CD14-positive monocyte (primary cell): ENCODE results near the gene IQCN. TPM values are rescaled to one million over a fixed set of nuclear protein-coding genes. Genes with fewer than 3 reads are reported as not detected.

Experiments used
- DNase-seq, 3 donors: peaks; one replicate each; pipeline ENCODE4 v3.0.0-alpha.2; 2011 to 2022
- H2AFZ ChIP-seq: 2 replicates; pipeline ENCODE4 v1.6.0; 2012; ENCODE audit warnings: mild to moderate bottlenecking, low read depth, low read length, inconsistent platforms; ENCODE audit not compliant: insufficient read depth, poor library complexity, severe bottlenecking
- H3K27ac ChIP-seq, 2 donors: 1 replicate in 1 of 2; 2 replicates in 1 of 2; pipeline ENCODE4 v1.5.1; 2012 to 2013; ENCODE audit warnings: low read length in 2 of 2, control low read depth in 1 of 2, inconsistent platforms in 1 of 2, low read depth in 1 of 2, mild to moderate bottlenecking in 1 of 2
- H3K27me3 ChIP-seq, 2 donors: one replicate each; pipeline versions ENCODE4 v1.6.0 to v1.6.1; 2011 to 2013; ENCODE audit warnings: low read length in 2 of 2; ENCODE audit not compliant: control insufficient read depth in 2 of 2, insufficient read depth in 2 of 2
- H3K36me3 ChIP-seq, 2 donors: replicated peaks in 1 of 2; 1 replicate in 1 of 2; 2 replicates in 1 of 2; pipeline versions ENCODE4 v1.5.1 to v1.6.1; 2012 to 2013; ENCODE audit warnings: low read length in 2 of 2, control low read depth in 1 of 2, inconsistent platforms in 1 of 2, mild to moderate bottlenecking in 1 of 2; ENCODE audit not compliant: insufficient read depth in 2 of 2, control insufficient read depth in 1 of 2
- H3K4me1 ChIP-seq, 2 donors: 1 replicate in 1 of 2; 2 replicates in 1 of 2; pipeline versions ENCODE4 v1.5.1 to v1.6.1; 2012 to 2013; ENCODE audit warnings: low read length in 2 of 2, control low read depth in 1 of 2, inconsistent platforms in 1 of 2, mild to moderate bottlenecking in 1 of 2, moderate library complexity in 1 of 2; ENCODE audit not compliant: insufficient read depth in 2 of 2, control insufficient read depth in 1 of 2
- H3K4me2 ChIP-seq: replicated peaks from 2 replicates; pipeline ENCODE3; 2012; ENCODE audit warnings: low read length, moderate library complexity, mild to moderate bottlenecking; ENCODE audit not compliant: poor library complexity, severe bottlenecking; ENCODE audit errors: extremely low read depth
- H3K4me3 ChIP-seq, 3 experiments: fragments of 200-600 bp in 1 of 3; sonication (generic) in 1 of 3; replicated peaks in 1 of 3; 1 replicate in 2 of 3; 2 replicates in 1 of 3; pipeline ENCODE4 v1.5.1; 2011 to 2013; ENCODE audit warnings: low read length in 3 of 3, mild to moderate bottlenecking in 3 of 3, control low read depth in 2 of 3, low read depth in 2 of 3, inconsistent platforms in 1 of 3, moderate library complexity in 1 of 3
- H3K79me2 ChIP-seq: 2 replicates; pipeline ENCODE4 v1.6.0; 2012; ENCODE audit warnings: mild to moderate bottlenecking, control low read depth, inconsistent platforms, low read length, moderate library complexity; ENCODE audit not compliant: insufficient read depth
- H3K9ac ChIP-seq: 2 replicates; pipeline ENCODE4 v1.6.0; 2017; ENCODE audit warnings: low read length, mild to moderate bottlenecking; ENCODE audit not compliant: insufficient read depth, poor library complexity, severe bottlenecking
- H3K9me3 ChIP-seq, 2 donors: replicated peaks in 1 of 2; 1 replicate in 1 of 2; 2 replicates in 1 of 2; pipeline versions ENCODE4 v1.5.1 to v1.6.1; 2012 to 2013; ENCODE audit warnings: low read length in 2 of 2, control low read depth in 1 of 2; ENCODE audit not compliant: control insufficient read depth in 1 of 2, insufficient read depth in 1 of 2
- H4K20me1 ChIP-seq: 2 replicates; pipeline ENCODE4 v1.6.0; 2012; ENCODE audit warnings: mild to moderate bottlenecking, low read length, control low read depth, moderate library complexity; ENCODE audit not compliant: insufficient read depth
- H3K27ac Mint-ChIP-seq, 7 donors: one replicate each; pipeline ENCODE4 v1.8.0; 2020; ENCODE audit warnings: mild to moderate bottlenecking in 7 of 7, mixed read lengths in 7 of 7, moderate library complexity in 6 of 7, inconsistent platforms in 2 of 7
- H3K27me3 Mint-ChIP-seq, 3 donors: one replicate each; pipeline ENCODE4 v1.8.0; 2021 to 2022; ENCODE audit warnings: low read depth in 3 of 3, mild to moderate bottlenecking in 3 of 3, mixed read lengths in 3 of 3, moderate library complexity in 3 of 3, inconsistent platforms in 1 of 3
- H3K36me3 Mint-ChIP-seq, 2 donors: one replicate each; pipeline ENCODE4 v1.8.0; 2020; ENCODE audit warnings: mixed read lengths in 2 of 2, inconsistent platforms in 1 of 2, mild to moderate bottlenecking in 1 of 2
- H3K4me1 Mint-ChIP-seq: one replicate; pipeline ENCODE4 v1.8.0; 2020; ENCODE audit warnings: mild to moderate bottlenecking, mixed read lengths
- H3K4me3 Mint-ChIP-seq, 2 donors: one replicate each; pipeline ENCODE4 v1.8.0; 2020; ENCODE audit warnings: mild to moderate bottlenecking in 2 of 2, mixed read lengths in 2 of 2, moderate library complexity in 1 of 2
- H3K9me3 Mint-ChIP-seq, 7 donors: one replicate each; pipeline ENCODE4 v1.8.0; 2020 to 2022; ENCODE audit warnings: mixed read lengths in 7 of 7, mild to moderate bottlenecking in 6 of 7, moderate library complexity in 6 of 7, inconsistent platforms in 2 of 7
- WGBS: methylation state at CpG from one replicate; pipeline ENCODE4 v1.1.5; 2013; ENCODE audit warnings: missing lambda C conversion rate; ENCODE audit not compliant: insufficient coverage; 5-methylcytosine and 5-hydroxymethylcytosine counted together
- intact Hi-C, 2 donors: fragments of 100-400 bp; cut with micrococcal nuclease; formaldehyde crosslinking; loops; one replicate each; pipeline versions ENCODE4 v1.15.0 to v1.15.1; 2023
- polyA plus RNA-seq, 3 donors: library from polyadenylated mRNA; depleted of rRNA in 1 of 3; unstranded in 2 of 3; stranded (reverse) in 1 of 3; fragments of 300-500 nt in 2 of 3; fragments of >200 nt in 1 of 3; fragmentation: Illumina TruSeq in 2 of 3; gene quantifications; 1 replicate in 2 of 3; 2 replicates in 1 of 3; pipeline ENCODE4 v1.2.3, GENCODE V29; 2012 to 2021
- TF ChIP-seq, protein P1 (sequence below): fragments of 200-600 bp; IDR thresholded peaks from one replicate; pipeline ENCODE4 v1.8.0; 2022; ENCODE audit warnings: antibody characterized with exemption, mild to moderate bottlenecking

IQCN gene
- polyA plus RNA-seq, 3 donors = 6.9 TPM; not detected in 2

DNA sequence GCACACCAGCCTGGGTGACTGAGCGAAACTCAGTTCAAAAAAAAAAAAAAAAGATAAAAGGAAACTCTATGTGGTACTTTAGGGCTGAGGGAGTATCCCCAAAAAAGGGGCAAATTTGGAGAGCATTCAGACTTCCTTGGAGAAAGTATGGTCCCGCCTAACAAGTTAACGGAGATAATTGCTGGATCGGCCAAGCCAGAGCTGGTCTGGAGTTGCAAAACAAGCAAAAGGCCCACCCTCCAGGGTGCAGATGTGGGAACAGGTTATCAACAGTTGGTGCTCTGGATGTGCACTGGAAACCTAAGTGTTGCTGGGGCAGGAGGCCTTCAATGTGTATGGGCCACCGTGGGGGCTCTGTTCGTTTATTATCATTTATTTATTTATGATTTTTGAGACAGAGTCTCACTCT is 2.8 kb downstream of the IQCN start:
- H3K36me3 Mint-ChIP-seq = peaks cover 23 to 40% of the 10 kb centered on the region in 2 donors
- H3K4me3 Mint-ChIP-seq = no peak overlapping the region

DNA sequence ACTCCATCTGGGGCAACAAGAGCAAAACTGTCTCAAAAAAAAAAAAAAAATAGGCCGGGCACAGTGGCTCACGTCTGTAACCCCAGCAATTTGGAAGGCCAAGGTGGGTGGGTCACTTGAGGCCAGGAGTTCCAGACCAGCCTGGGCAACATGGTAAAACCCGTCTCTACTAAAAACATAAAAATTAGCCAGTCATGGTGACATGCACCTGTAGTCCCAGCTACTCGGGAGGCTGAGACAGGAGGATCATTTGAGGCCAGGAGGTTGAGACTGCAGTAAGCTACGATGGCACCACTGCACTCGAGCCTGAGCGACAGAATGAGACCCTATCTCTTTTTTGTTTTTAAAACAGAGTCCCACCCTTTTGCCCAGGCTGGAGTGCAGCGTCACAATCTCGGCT is 3.9 kb downstream of the IQCN start:
- intact Hi-C loops = loop anchor here (5.0 to 10.0 kb wide), 2 partner anchors 144 to 147 kb away; partner anchors contain the start of gene SSBP4 (in 2 of the 2)
- H3K27ac Mint-ChIP-seq = peak overlapping the region in 1 of 7 donors; percentile 6
- H3K9ac ChIP-seq = no peak overlapping the region
- peaks cover 19% of the 10 kb centered on the region for H3K4me1 Mint-ChIP-seq
- DNase-seq = no peak
- peaks cover 0 to 13% (median 0%) of the 10 kb centered on the region in 3 donors for H3K27me3 Mint-ChIP-seq
- H3K79me2 ChIP-seq = peaks cover 3% of the 10 kb centered on the region
- H3K36me3 ChIP-seq = peaks cover 5 to 24% of the 10 kb centered on the region in 2 donors
- H3K4me3 Mint-ChIP-seq = no peak overlapping the region
- H3K9me3 ChIP-seq = no peaks in the 10 kb centered on the region
- no peak overlapping the region for H3K4me3 ChIP-seq
- 98% methylated on average over 7 of the region's 9 CpGs for WGBS
- H3K4me1 ChIP-seq = peaks cover 18 to 21% of the 10 kb centered on the region in 2 donors
- no peaks in the 10 kb centered on the region for H3K27me3 ChIP-seq
- H3K4me2 ChIP-seq = no peak overlapping the region
- no peak overlapping the region for H2AFZ ChIP-seq
- H3K36me3 Mint-ChIP-seq = peaks cover 27 to 40% of the 10 kb centered on the region in 2 donors
- TF ChIP-seq, protein P1, sequence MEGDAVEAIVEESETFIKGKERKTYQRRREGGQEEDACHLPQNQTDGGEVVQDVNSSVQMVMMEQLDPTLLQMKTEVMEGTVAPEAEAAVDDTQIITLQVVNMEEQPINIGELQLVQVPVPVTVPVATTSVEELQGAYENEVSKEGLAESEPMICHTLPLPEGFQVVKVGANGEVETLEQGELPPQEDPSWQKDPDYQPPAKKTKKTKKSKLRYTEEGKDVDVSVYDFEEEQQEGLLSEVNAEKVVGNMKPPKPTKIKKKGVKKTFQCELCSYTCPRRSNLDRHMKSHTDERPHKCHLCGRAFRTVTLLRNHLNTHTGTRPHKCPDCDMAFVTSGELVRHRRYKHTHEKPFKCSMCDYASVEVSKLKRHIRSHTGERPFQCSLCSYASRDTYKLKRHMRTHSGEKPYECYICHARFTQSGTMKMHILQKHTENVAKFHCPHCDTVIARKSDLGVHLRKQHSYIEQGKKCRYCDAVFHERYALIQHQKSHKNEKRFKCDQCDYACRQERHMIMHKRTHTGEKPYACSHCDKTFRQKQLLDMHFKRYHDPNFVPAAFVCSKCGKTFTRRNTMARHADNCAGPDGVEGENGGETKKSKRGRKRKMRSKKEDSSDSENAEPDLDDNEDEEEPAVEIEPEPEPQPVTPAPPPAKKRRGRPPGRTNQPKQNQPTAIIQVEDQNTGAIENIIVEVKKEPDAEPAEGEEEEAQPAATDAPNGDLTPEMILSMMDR = no peak
- H3K9me3 Mint-ChIP-seq = peaks cover 0 to 1% (median 0%) of the 10 kb centered on the region in 7 donors
- no peak overlapping the region for H3K27ac ChIP-seq
- H4K20me1 ChIP-seq = peaks cover 56% of the 10 kb centered on the region

More for the DNA sequence above, 2.8 kb downstream of the IQCN start:
- H3K27me3 Mint-ChIP-seq = peaks cover 0 to 13% (median 0%) of the 10 kb centered on the region in 3 donors
- Histone ChIP-seq H2AFZ (no peak overlapping the region), H3K9ac (no peak overlapping the region), H3K27ac (no peak overlapping the region), H3K9me3 (no peaks in the 10 kb centered on the region), H4K20me1 (peaks cover 68% of the 10 kb centered on the region), H3K4me2 (no peak overlapping the region), H3K4me1 (peaks cover 29 to 33% of the 10 kb centered on the region in 2 donors), H3K36me3 (peaks cover 5 to 16% of the 10 kb centered on the region in 2 donors), H3K27me3 (no peaks in the 10 kb centered on the region), H3K4me3 (no peak overlapping the region), H3K79me2 (peaks cover 10% of the 10 kb centered on the region)
- intact Hi-C loops = loop anchor here (5.0 to 10.0 kb wide), 2 partner anchors 143 to 146 kb away; partner anchors contain the start of gene SSBP4 (in 2 of the 2)
- DNase-seq = no peak
- TF ChIP-seq, protein P1 = no peak
- peaks cover 28% of the 10 kb centered on the region for H3K4me1 Mint-ChIP-seq
- WGBS = 83% methylated on average over 1 of the region's 6 CpGs
- H3K9me3 Mint-ChIP-seq = peaks cover 0 to 1% (median 0%) of the 10 kb centered on the region in 7 donors
- H3K27ac Mint-ChIP-seq = peak overlapping the region in 4 of 7 donors; percentile 25 to 57 (median 33)
